Stimulated activated memory B cell treated with anti-CD40 and anti-IgM and Interleukin-4, amounts not matched to agents 10 μg/mL and 1 μg/mL and 100 μg/mL, for 72 hours (primary cell): ENCODE results near the gene SLC25A34.

Source experiments
- ATAC-seq: fragments of 150-1000 bp; cut with Tn5 transposase; 2 replicates; pipeline ENCODE4 v1.10.0; 2021
- H3K27ac Mint-ChIP-seq: one replicate; pipeline ENCODE4 v1.8.0; 2022; ENCODE audit warnings: mild to moderate bottlenecking, mixed read lengths
- H3K27me3 Mint-ChIP-seq: one replicate; pipeline ENCODE4 v1.8.0; 2022; ENCODE audit warnings: mixed read lengths
- H3K36me3 Mint-ChIP-seq: one replicate; pipeline ENCODE4 v1.8.0; 2022; ENCODE audit warnings: mixed read lengths
- H3K4me1 Mint-ChIP-seq: one replicate; pipeline ENCODE4 v1.8.0; 2022; ENCODE audit warnings: mixed read lengths
- H3K4me3 Mint-ChIP-seq: one replicate; pipeline ENCODE4 v1.8.0; 2022; ENCODE audit warnings: mild to moderate bottlenecking, moderate library complexity, mixed read lengths
- H3K9me3 Mint-ChIP-seq: one replicate; pipeline ENCODE4 v1.8.0; 2022; ENCODE audit warnings: mixed read lengths

SLC25A34 gene

DNA sequence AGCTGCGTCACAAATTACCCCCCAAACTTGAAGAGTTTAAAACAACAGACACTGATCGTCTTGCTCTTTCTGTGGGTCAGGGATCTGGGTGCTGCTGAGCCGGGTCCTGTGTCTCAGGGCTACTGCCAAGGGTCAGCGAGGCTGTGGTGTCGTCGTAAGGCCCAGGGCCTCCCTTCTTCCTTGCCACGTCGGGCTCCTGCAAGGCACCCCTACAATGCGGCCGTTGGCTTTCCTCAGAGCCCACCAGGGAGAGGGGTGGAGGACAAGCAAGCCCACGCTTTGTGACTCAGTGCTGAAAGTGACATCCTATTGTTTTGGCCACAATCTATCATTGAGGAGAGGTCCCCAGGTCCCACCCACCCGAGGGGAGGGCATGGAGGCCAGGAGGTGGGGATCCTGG is 14.9 kb downstream of the SLC25A34 start:
- no peak overlapping the region for H3K27ac Mint-ChIP-seq
- H3K27me3 Mint-ChIP-seq = peaks cover 54% of the 10 kb centered on the region
- H3K4me3 Mint-ChIP-seq = no peak overlapping the region
- H3K9me3 Mint-ChIP-seq = no peaks in the 10 kb centered on the region
- no peak for ATAC-seq
- no peaks in the 10 kb centered on the region for H3K36me3 Mint-ChIP-seq
- peaks cover under 1% of the 10 kb centered on the region for H3K4me1 Mint-ChIP-seq

DNA sequence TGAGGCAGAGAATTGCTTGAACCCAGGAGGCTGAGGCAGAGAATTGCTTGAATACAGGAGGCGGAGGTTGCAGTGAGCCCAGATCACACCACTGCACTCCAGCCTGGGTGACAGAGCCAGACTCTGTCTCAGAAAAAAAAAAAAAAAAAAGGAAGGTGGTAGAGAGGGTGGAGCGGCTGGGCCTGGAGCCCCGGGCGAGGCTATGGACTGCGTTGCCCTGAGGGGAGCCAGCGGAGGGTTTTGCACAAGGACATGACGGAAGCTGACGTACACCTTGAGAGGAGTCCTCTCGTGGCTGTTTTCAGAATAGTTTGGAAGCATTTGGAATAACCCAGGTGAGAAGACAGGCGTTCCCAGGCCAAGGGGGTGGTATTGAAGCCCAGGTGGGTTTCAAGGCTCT is 15.7 kb downstream of the SLC25A34 start:
- Mint-ChIP-seq H3K4me3 (no peak overlapping the region), H3K27me3 (peaks cover 55% of the 10 kb centered on the region), H3K27ac (no peak overlapping the region), H3K4me1 (peaks cover 9% of the 10 kb centered on the region), H3K36me3 (no peaks in the 10 kb centered on the region), H3K9me3 (no peaks in the 10 kb centered on the region)
- no peak for ATAC-seq

DNA sequence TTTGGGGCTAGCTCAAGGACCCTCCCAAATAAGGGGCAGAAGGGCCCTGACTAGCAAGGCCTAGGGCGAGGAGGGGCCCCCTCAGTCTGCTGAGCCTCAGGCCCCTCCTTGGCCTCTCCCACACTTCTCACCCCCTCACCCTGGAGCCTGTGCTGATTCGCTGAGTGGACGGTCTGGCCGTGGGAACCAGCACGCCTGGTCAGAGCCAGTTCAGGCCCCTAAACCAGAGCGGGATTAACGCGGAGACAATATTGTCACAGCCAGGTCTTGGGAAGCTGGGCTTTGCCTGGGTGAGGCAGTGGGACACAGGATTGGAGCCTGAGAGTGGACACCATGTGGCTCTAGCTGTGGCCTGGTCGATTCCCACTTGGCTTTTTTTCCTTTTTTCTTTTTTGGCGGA is 17.7 kb downstream of the SLC25A34 start:
- H3K4me3 Mint-ChIP-seq = no peak overlapping the region
- ATAC-seq = no peak
- H3K4me1 Mint-ChIP-seq = peaks cover 24% of the 10 kb centered on the region
- H3K27ac Mint-ChIP-seq = no peak overlapping the region
- no peaks in the 10 kb centered on the region for H3K9me3 Mint-ChIP-seq
- H3K27me3 Mint-ChIP-seq = peaks cover 69% of the 10 kb centered on the region
- no peaks in the 10 kb centered on the region for H3K36me3 Mint-ChIP-seq

DNA sequence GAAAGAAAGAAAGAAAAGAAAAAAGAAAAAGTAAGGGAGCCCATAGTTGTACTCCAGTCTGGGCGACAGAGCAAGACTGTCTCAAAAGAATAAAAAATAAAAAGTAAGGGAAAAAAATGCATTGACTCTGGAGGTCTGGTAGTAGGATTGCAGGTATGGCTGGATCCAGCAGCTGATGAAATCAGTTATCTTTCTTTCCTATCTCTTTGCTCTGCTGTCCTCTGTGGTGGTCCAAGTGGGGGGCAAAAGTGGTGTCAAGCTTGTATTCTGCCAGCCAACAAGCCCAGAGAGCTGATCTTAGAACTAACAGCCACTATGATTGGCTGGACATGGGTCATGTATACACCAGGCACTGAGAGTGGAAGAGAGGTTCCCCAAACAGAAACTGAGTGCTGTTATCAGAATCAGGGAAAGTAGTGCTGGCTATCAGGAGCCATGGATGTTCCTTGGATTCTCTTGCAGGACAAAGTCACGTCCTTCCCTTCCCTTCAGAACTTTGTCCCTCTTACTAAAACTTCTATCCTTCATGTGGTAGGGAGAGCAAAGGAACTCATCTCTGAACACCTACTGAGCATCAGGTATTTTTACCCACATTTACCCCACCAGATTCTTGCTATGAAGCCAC is 19.1 kb downstream of the SLC25A34 start:
- peaks cover 78% of the 10 kb centered on the region for H3K27me3 Mint-ChIP-seq
- no peak overlapping the region for H3K27ac Mint-ChIP-seq
- H3K4me3 Mint-ChIP-seq = no peak overlapping the region
- H3K36me3 Mint-ChIP-seq = no peaks in the 10 kb centered on the region
- H3K4me1 Mint-ChIP-seq = peaks cover 29% of the 10 kb centered on the region
- no peaks in the 10 kb centered on the region for H3K9me3 Mint-ChIP-seq
- ATAC-seq = no peak

DNA sequence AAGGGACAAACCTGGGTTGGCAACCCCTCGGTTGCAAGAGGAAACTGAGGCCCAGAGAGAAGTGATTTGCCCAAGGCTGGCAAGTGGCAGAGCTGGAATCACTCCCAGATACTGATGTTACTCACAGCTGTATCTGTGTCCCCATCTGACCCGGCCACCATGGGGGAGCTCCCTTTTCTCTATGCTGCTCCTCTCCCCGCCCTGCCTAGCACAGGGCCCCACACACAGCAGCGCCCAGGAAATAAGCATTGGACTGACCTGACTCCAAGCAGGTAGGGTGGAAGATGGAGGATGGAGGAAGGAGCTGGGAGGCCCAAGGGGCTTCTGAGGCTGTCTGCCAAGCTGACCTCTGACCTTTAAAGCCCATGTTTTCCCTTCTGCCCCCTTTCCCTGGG is 19.6 kb downstream of the SLC25A34 start:
- Mint-ChIP-seq H3K36me3 (no peaks in the 10 kb centered on the region), H3K27me3 (peaks cover 78% of the 10 kb centered on the region), H3K27ac (no peak overlapping the region), H3K4me1 (peaks cover 29% of the 10 kb centered on the region), H3K4me3 (no peak overlapping the region), H3K9me3 (no peaks in the 10 kb centered on the region)
- ATAC-seq = no peak

DNA sequence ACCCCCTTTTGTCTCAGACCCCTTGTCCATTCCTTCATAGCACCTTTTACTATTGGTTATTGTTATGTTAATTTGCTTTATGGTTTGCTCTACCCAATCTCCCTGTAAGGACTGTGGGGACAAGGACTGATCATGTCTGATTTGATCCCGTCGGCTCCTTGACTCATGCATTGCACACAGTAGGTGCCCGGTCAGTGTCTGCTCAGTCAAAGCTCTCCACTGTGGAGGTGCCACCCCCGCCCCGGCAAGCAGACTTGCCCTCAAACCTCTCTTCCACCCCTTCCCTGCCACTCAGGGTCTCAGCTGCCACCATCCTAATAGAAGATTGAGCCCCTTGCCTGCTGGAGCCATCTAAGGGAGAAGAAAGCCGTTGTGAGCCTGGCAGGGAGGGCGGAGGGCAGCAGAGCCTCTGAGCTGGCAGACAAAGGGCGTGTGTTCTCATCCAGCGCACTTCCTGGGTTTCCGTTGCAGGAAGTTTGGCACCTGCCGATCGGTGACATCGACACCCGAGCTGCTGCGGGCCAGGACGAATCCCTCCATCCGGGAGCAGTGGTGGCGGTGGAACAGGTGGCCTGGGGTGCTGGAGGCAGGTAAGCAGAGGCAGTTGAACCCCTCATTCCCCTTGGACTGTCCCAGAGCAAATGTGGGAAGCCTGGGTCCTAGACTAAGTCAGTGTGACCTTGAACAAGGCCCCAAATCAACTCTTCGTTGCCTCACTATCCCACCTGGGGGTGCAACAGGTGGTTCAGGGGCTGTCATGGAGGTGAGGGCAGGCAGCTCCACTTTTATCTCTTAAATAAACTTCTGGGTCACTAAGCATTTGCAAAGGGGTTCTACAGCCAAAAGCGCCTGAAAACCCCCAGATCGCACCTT is 20.3 kb downstream of the SLC25A34 start:
- no peaks in the 10 kb centered on the region for H3K9me3 Mint-ChIP-seq
- H3K4me3 Mint-ChIP-seq = no peak overlapping the region
- peaks cover 78% of the 10 kb centered on the region for H3K27me3 Mint-ChIP-seq
- H3K36me3 Mint-ChIP-seq = no peaks in the 10 kb centered on the region
- H3K4me1 Mint-ChIP-seq = peaks cover 29% of the 10 kb centered on the region
- H3K27ac Mint-ChIP-seq = no peak overlapping the region
- ATAC-seq = no peak

DNA sequence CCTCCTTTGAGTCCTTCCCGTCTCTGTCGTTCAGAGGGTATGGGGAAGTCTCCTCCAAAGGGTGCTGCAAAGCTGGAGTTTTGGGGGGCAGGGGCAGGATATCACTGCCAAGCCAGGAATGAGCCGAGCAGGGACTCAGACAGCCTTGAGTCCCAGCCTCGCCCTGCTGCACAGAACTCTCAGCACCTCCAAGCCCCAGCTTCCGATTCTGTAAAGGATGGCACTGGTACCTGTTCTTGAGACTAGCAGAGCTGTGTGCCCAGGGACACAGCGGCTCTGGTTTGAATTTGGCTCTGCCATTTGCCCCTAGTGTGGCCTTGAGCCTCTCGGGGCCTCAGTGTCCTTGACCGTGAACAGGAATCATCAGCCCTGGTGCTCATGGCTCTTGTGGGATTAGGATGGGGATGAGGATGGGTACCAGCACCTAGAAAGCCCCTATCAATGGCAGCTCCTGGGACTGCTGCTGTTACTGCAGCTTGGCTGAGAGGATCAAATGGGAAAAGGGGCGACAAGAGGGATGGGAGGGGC is 21.0 kb downstream of the SLC25A34 start:
- Mint-ChIP-seq H3K4me1 (peaks cover 29% of the 10 kb centered on the region), H3K9me3 (no peaks in the 10 kb centered on the region), H3K36me3 (no peaks in the 10 kb centered on the region), H3K27ac (no peak overlapping the region), H3K4me3 (no peak overlapping the region), H3K27me3 (peaks cover 77% of the 10 kb centered on the region)
- ATAC-seq = no peak

DNA sequence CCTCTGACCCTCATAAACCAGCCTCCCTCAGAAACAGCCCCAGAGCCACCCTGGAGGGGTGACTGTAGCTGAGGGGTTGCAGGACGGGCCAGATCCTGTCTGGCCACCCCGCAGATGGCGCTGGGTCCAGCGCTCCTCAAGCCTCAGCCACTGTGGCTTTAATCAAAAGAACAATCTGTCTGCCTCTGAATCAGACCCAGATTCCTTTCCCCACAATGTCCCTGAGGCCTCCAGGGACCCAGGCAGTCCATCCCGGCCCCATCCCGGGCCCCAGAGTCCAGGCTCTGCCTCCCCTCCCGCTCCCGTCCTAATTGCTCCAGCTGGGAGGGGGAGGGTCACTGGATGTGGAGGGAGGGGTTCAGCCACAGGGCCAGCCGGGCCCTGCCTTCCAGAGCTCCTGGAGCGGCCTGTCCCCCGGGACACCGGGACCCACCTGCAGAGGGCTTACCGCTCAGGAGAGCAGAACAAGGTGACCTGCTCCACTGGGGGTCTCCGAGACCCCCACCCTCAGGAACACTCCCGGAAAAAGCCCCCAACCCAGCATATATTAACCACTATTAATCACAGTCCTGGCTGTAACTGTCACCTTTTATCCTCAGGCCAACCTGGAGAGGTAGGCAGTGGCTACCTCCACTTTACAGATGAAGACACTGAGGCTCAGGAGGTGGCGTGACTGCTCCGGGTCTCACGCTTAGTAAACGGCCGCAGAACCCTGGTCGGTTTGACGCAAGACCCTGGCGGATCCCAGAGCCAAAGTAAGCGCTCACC is 21.7 kb downstream of the SLC25A34 start:
- Mint-ChIP-seq H3K27ac (no peak overlapping the region), H3K4me3 (peak overlapping the region; percentile 56), H3K9me3 (no peaks in the 10 kb centered on the region), H3K36me3 (no peaks in the 10 kb centered on the region), H3K4me1 (peaks cover 29% of the 10 kb centered on the region), H3K27me3 (peaks cover 81% of the 10 kb centered on the region)
- no peak for ATAC-seq

DNA sequence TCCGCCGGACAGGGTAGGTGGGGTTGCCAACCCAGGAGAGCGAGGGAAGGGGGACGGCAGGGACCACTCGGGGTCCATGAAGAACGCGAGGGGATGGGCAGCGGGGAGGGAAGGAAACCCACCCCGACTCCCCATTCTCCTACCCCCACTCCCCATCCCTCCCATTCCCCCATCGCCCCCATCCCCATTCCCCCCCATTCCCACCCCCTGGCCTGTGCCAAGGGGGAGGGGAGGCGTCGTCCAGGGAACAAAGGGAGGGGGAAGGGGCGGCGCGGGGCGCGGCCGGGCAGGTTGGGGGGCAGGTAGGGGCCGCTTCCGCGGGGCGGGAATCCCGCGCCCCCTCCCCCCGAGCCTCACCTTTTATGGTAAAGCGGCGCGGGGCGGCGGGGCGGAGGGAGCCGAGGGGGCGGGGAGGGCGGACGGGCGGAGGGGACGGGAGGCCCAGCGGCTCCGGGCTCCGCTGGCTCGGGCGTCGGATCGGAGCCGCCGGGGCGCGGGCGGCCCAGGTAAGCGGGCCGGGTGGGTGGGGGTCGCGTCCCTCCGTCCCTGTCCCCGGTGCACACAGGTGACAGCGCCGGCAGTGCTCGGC is 22.4 kb downstream of the SLC25A34 start, which contains the start of gene FBLIM1:
Gene FBLIM1 (plus strand): TSS at position 453 of the 589 bp plus-strand sequence. CDS start 6,189 bp downstream, outside the sequence.
- H3K4me3 Mint-ChIP-seq = peak within 1 kb of the TSS; percentile 56
- no peak within 1 kb of the TSS for H3K27ac Mint-ChIP-seq
- H3K27me3 Mint-ChIP-seq = peaks cover 79% of the 10 kb centered on the region
- H3K4me1 Mint-ChIP-seq = peaks cover 29% of the 10 kb centered on the region
- no peaks in the 10 kb centered on the region for H3K36me3 Mint-ChIP-seq
- ATAC-seq = peak; percentile 21
- H3K9me3 Mint-ChIP-seq = no peaks in the 10 kb centered on the region

DNA sequence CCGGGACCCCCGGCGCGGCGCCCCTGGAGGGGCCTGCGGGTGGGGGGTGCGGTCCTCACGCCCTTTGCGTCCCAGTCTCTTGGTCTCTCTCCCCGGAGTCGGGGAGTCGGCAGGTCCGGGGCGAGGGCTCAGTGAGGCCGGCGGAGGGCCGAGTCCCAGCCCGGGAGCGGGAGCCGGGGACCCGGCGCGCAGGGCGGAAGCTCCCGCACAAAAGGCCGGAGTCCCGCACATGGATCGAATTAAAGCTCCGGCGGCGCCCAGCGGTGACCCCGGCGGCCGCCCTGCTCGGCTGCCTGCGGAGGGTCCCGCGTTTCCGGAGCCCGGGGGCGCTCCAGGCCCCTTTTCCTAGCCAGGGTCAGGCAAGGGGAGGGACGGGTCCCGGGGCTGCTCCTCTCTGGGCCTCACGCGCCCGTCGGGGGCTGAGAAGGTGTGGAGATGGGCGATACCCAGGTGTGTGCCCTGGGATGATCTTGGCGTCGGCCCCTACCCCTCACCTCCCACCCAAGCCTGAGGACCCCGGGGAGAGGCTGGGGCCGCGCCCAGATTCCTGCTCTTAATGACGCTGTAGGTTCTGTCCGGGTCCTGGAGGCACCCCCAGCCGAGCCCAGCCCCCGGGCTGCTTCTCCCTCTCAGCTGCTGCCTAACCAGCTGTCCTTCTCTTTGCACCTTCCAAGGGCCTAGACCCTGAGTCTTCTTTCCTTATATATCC is 23.0 kb downstream of the SLC25A34 start:
- Mint-ChIP-seq H3K9me3 (no peaks in the 10 kb centered on the region), H3K4me3 (peak overlapping the region; percentile 27), H3K27ac (no peak overlapping the region), H3K4me1 (peaks cover 29% of the 10 kb centered on the region), H3K27me3 (peaks cover 79% of the 10 kb centered on the region), H3K36me3 (no peaks in the 10 kb centered on the region)
- ATAC-seq = no peak

DNA sequence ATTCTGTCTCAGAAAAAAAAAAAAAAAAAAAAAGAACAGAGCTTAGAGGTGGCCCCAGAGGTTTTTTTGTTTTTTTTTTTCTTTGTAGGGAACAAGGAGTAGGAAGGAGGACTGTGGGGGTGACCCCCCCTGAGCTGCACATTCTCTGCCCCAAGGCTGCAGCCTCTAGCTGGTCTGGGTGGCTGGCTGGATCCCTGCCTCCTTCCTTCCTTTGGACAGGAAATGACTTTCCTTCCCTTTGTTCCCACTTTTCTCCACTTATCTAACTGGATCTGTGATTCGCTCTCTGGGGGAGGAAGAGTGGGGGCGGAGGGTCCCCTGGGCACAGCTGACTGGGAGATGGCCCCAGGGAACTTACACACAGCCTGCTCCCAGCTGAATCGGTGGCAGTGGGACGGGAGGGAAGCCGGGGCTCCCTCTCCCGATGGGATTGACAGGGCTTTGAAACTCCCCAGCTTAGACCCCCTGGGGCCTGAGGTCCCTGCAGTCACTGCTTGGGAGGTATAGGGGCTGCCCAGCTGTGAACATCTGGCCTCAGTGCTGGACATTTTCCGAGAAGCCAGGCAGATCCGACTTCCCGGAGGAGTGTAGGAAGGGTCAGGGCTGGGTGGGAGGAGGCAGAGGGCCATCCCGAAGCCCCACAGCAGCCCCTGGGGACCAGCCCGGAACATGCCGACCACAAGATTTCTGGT is 24.6 kb downstream of the SLC25A34 start:
- Mint-ChIP-seq H3K27me3 (peaks cover 87% of the 10 kb centered on the region), H3K9me3 (no peaks in the 10 kb centered on the region), H3K36me3 (no peaks in the 10 kb centered on the region), H3K4me1 (peaks cover 29% of the 10 kb centered on the region), H3K27ac (no peak overlapping the region), H3K4me3 (no peak overlapping the region)
- ATAC-seq = no peak

DNA sequence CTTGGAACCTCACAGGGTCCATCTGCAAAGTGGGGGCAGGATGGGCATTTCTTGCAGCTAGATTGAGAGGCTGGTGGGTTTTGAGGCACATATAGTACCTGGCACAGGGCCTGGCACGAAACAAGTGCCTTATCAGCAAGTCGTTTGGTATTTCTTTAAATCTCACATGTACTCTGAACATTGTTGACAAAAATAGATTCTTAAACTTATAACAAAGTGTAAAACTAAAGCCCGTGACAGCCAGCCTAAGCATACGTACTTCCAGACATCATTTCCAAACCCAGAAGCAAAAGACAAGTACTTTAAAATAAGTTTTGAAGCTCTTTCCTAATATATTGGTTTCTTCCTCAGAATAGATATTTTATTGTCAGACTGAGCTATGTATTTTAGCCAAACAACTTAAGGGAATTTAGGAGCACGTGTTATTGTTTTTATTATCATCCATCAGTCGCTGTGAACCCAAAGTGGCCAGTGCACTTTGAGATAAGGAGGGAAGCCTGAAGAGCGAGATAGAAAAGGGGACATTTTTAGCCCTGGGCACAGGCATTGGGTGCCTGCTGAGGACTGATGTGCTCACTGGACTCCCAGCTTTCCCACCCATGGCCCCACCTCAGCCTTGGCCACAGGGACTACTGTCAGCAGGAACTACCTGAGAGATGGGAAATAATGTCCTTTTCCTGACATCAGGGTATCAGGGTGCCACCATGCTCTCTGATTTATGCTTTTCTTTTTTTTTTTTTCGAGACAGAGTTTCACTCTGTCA is 25.5 kb downstream of the SLC25A34 start:
- Mint-ChIP-seq H3K27me3 (peaks cover 84% of the 10 kb centered on the region), H3K27ac (no peak overlapping the region), H3K4me3 (no peak overlapping the region), H3K36me3 (no peaks in the 10 kb centered on the region), H3K4me1 (peaks cover 22% of the 10 kb centered on the region), H3K9me3 (no peaks in the 10 kb centered on the region)
- ATAC-seq = no peak

DNA sequence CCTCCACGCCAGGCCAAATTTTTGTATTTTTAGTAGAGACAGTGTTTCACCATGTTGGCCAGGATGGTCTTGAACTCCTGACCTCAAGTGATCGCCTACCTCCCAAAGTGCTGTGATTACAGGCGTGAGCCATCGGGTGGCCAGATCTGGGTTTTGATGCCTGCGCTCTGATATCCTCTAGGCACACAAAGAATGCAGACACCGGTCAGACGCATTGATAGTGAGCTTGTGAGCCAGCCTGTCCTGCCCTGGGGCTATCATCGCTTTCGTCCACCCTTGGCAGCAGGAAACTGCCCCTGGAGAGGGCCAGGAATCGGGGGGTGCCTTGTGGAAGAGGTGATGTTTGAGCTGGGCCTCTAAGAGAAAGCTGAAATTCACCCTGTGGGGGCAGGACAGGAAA is 26.5 kb downstream of the SLC25A34 start:
- H3K27me3 Mint-ChIP-seq = peaks cover 78% of the 10 kb centered on the region
- no peak for ATAC-seq
- no peaks in the 10 kb centered on the region for H3K9me3 Mint-ChIP-seq
- no peaks in the 10 kb centered on the region for H3K36me3 Mint-ChIP-seq
- H3K4me1 Mint-ChIP-seq = peaks cover 12% of the 10 kb centered on the region
- no peak overlapping the region for H3K4me3 Mint-ChIP-seq
- H3K27ac Mint-ChIP-seq = no peak overlapping the region
